Endodermal cell (in vitro differentiated cells): ENCODE data around the gene MTMR3. TPM values are rescaled to one million over a fixed set of nuclear protein-coding genes. Genes with fewer than 3 reads are reported as not detected.
A peak's percentile ranks its signal among the peaks of the same experiment; 100 is the strongest.

Experiments used
- DNase-seq: peaks from one replicate; pipeline ENCODE4 v3.0.0-alpha.2; 2017
- H3K27ac ChIP-seq: 2 replicates; pipeline ENCODE4 v1.5.1; 2013; ENCODE audit warnings: mild to moderate bottlenecking, low read depth, low read length, moderate library complexity
- H3K27me3 ChIP-seq: 2 replicates; pipeline ENCODE4 v1.6.1; 2013; ENCODE audit warnings: mild to moderate bottlenecking, low read length, moderate library complexity; ENCODE audit not compliant: insufficient read depth, control insufficient read depth, poor library complexity, severe bottlenecking
- H3K36me3 ChIP-seq: 2 replicates; pipeline ENCODE4 v1.7.0; 2013; ENCODE audit warnings: mild to moderate bottlenecking, low read length, moderate library complexity; ENCODE audit not compliant: control insufficient read depth, insufficient read depth
- H3K4me1 ChIP-seq: one replicate; pipeline ENCODE4 v1.7.0; 2013; ENCODE audit warnings: low read length; ENCODE audit not compliant: control insufficient read depth, insufficient read depth
- H3K4me3 ChIP-seq: 2 replicates; pipeline ENCODE4 v1.5.1; 2013; ENCODE audit warnings: mild to moderate bottlenecking, low read length, moderate library complexity
- H3K9ac ChIP-seq: 2 replicates; pipeline ENCODE4 v1.6.1; 2013; ENCODE audit warnings: mild to moderate bottlenecking, low read length, moderate library complexity; ENCODE audit not compliant: poor library complexity, severe bottlenecking; ENCODE audit errors: extremely low read depth
- H3K9me3 ChIP-seq: 2 replicates; pipeline ENCODE4 v1.6.1; 2013; ENCODE audit warnings: mild to moderate bottlenecking, low read length, moderate library complexity; ENCODE audit not compliant: control insufficient read depth
- H3K27ac Mint-ChIP-seq: 2 replicates; pipeline ENCODE4 v1.8.0; 2020; ENCODE audit warnings: mixed read lengths
- H3K27me3 Mint-ChIP-seq: 2 replicates; pipeline ENCODE4 v1.8.0; 2021; ENCODE audit warnings: mild to moderate bottlenecking, mixed read lengths; ENCODE audit not compliant: insufficient read depth
- H3K36me3 Mint-ChIP-seq: 2 replicates; pipeline ENCODE4 v1.8.0; 2020; ENCODE audit warnings: low read depth, mixed read lengths
- H3K4me1 Mint-ChIP-seq: 2 replicates; pipeline ENCODE4 v1.8.0; 2020; ENCODE audit warnings: mixed read lengths
- H3K4me3 Mint-ChIP-seq: 2 replicates; pipeline ENCODE4 v1.8.0; 2020; ENCODE audit warnings: mild to moderate bottlenecking, moderate library complexity, mixed read lengths
- H3K9me3 Mint-ChIP-seq: 2 replicates; pipeline ENCODE4 v1.8.0; 2020; ENCODE audit warnings: mild to moderate bottlenecking, mixed read lengths
- WGBS, 2 experiments: methylation state at CpG; one replicate each; pipeline versions ENCODE4 v1.1.5 to v1.1.7; 2013; ENCODE audit warnings: missing lambda C conversion rate in 2 of 2, mixed read lengths in 1 of 2; ENCODE audit not compliant: insufficient coverage in 1 of 2, insufficient read length in 1 of 2; 5-methylcytosine and 5-hydroxymethylcytosine counted together
- total RNA-seq, 2 donors: library from RNA; stranded (reverse); fragmentation: NEBNext Ultra II Directional in 1 of 2; extraction: Animal tissue kit (Norgen Biotek cat#: 25700) in 1 of 2; gene quantifications; 2 replicates in 1 of 2; 3 replicates in 1 of 2; pipeline ENCODE4 v1.2.1, GENCODE V29; 2021
- TF ChIP-seq, protein P1 (sequence below): fragments of 200-600 bp; sonication (generic); conservative IDR thresholded peaks from 2 replicates; pipeline ENCODE4 v1.5.0; 2021; ENCODE audit warnings: antibody characterized with exemption, mild to moderate bottlenecking

MTMR3 gene
- total RNA-seq, 2 donors from 2014 or later = 30.9 to 41.3 TPM

GRCh38 chr22:29940526-29940925 is 57.6 kb downstream of the MTMR3 start:
- no peak overlapping the region for H3K4me3 ChIP-seq
- no peaks in the 10 kb centered on the region for H3K36me3 ChIP-seq
- Mint-ChIP-seq H3K36me3 (peaks cover 26% of the 10 kb centered on the region), H3K4me1 (peaks cover 6% of the 10 kb centered on the region), H3K9me3 (peaks cover 41% of the 10 kb centered on the region), H3K4me3 (no peak overlapping the region), H3K27me3 (no peaks in the 10 kb centered on the region), H3K27ac (no peak overlapping the region)
- H3K27me3 ChIP-seq = no peaks in the 10 kb centered on the region
- H3K9ac ChIP-seq = no peak overlapping the region
- H3K9me3 ChIP-seq = peaks cover 16% of the 10 kb centered on the region
- H3K27ac ChIP-seq = no peak overlapping the region
- no peak for DNase-seq
- no peaks in the 10 kb centered on the region for H3K4me1 ChIP-seq
- 96 to 100% methylated on average over 1 to 2 of the region's 2 CpGs for WGBS, 2 experiments
- TF ChIP-seq, protein P1, sequence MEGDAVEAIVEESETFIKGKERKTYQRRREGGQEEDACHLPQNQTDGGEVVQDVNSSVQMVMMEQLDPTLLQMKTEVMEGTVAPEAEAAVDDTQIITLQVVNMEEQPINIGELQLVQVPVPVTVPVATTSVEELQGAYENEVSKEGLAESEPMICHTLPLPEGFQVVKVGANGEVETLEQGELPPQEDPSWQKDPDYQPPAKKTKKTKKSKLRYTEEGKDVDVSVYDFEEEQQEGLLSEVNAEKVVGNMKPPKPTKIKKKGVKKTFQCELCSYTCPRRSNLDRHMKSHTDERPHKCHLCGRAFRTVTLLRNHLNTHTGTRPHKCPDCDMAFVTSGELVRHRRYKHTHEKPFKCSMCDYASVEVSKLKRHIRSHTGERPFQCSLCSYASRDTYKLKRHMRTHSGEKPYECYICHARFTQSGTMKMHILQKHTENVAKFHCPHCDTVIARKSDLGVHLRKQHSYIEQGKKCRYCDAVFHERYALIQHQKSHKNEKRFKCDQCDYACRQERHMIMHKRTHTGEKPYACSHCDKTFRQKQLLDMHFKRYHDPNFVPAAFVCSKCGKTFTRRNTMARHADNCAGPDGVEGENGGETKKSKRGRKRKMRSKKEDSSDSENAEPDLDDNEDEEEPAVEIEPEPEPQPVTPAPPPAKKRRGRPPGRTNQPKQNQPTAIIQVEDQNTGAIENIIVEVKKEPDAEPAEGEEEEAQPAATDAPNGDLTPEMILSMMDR = no peak

DNA sequence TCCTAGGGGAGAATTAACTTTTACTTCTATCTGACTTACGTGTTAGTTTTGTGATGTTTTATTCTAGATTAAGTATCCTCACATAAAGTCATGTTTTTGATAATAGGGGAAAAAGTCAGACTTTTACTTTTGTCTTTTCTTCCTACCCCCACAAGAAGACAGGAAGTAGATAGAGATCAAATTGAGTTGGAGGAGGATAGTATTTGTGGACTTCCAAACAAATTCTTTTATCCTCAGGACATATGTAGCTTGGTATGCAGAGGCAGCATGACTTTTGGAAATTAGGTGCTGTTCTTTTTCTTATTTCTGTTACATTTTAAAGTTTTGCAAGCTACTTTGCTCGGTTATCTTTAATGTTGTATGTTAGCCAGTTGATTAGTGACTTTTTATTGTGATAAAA is 61.4 kb downstream of the MTMR3 start:
- Histone ChIP-seq H3K27ac (no peak overlapping the region), H3K4me3 (no peak overlapping the region), H3K9ac (no peak overlapping the region), H3K27me3 (no peaks in the 10 kb centered on the region), H3K36me3 (no peaks in the 10 kb centered on the region), H3K9me3 (peaks cover 16% of the 10 kb centered on the region), H3K4me1 (no peaks in the 10 kb centered on the region)
- H3K36me3 Mint-ChIP-seq = peaks cover 26% of the 10 kb centered on the region
- H3K27ac Mint-ChIP-seq = peak overlapping the region; percentile 30
- TF ChIP-seq, protein P1 = no peak
- H3K4me3 Mint-ChIP-seq = no peak overlapping the region
- 90 to 100% methylated on average over 1 of the region's 2 CpGs for WGBS, 2 experiments
- peaks cover 23% of the 10 kb centered on the region for H3K4me1 Mint-ChIP-seq
- no peak for DNase-seq
- peaks cover 41% of the 10 kb centered on the region for H3K9me3 Mint-ChIP-seq
- H3K27me3 Mint-ChIP-seq = no peaks in the 10 kb centered on the region

GRCh38 chr22:29945435-29945834 is 62.5 kb downstream of the MTMR3 start:
- no peak overlapping the region for H3K27ac ChIP-seq
- H3K9me3 ChIP-seq = peaks cover 16% of the 10 kb centered on the region
- Mint-ChIP-seq H3K27me3 (no peaks in the 10 kb centered on the region), H3K4me3 (no peak overlapping the region), H3K9me3 (peaks cover 32% of the 10 kb centered on the region), H3K27ac (no peak overlapping the region), H3K4me1 (peaks cover 23% of the 10 kb centered on the region), H3K36me3 (peaks cover 17% of the 10 kb centered on the region)
- TF ChIP-seq, protein P1 = no peak
- no peak overlapping the region for H3K4me3 ChIP-seq
- no peaks in the 10 kb centered on the region for H3K27me3 ChIP-seq
- H3K9ac ChIP-seq = no peak overlapping the region
- WGBS, 2 experiments = 90 to 93% methylated on average over 3 of the region's 3 CpGs
- no peak for DNase-seq
- no peaks in the 10 kb centered on the region for H3K36me3 ChIP-seq
- no peaks in the 10 kb centered on the region for H3K4me1 ChIP-seq
